ENCODE results near the gene RPRD2.

- TF ChIP-seq POLR2A (IDR thresholded peaks at IDR 0.05) (no peak), CTCF (IDR thresholded peaks at IDR 0.05) (no peak)
Measured at GRCh38 chr1:150410582-150411101, 46.7 kb downstream of the RPRD2 start.
